ENCODE results near the gene PSMD12.
A peak's percentile ranks its signal among the peaks of the same experiment; 100 is the strongest.

PSMD12 gene

GRCh38 chr17:67377488-67378453 lies 11.4 kb upstream of the PSMD12 start:
- Mint-ChIP-seq H3K9me3 (no peaks in the 10 kb centered on the region), H3K27ac (peak overlapping the region; percentile 94), H3K36me3 (peaks cover 22% of the 10 kb centered on the region), H3K27me3 (no peaks in the 10 kb centered on the region), H3K4me1 (peaks cover 51% of the 10 kb centered on the region), H3K4me3 (peak overlapping the region; percentile 87)
- CTCF ChIA-PET: interaction anchor here (0.9 to 7.4 kb wide), 22 partner anchors 11 to 315 kb away, joined by 3 to 104 read pairs (median 4); no protein-coding TSS in a partner anchor
- peak; percentile 68 for DNase-seq

DNA sequence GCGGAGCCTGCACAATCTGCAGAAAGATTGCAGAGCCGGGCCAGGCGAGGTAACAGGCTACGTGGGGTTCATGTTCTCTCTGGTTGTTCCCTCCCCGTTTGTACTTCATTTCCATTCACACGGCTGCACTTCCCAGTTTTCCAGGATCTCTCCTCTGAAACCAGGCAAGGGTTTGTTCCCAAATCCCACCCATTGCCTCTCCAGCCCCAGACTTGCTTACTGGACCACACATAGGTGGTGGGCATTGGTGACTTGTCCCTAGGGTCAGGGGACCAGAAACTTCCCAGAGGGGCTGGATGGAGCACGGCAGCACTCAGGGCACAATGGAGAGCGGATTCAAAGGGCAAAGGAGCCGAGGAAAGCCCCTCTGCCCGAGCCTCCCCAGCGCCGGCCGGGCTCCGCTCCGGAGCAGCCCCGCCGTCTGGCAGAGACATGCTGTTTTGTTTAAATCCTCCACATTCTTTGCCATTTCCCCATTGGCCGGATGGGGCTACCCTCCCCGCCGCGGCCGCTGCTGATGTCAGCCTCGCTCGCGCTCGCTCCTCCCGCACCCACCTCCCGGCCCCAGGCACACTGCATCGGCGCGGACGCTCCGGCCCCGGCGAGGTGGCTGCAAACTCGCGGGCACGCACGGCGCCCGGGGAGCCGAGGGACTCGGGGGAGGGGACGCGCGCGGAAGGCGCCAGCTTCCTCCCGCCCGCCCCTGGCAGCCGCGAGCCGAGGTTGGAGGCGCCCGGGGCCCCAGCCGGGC lies 10.5 kb upstream of the PSMD12 start, which contains the start of gene PITPNC1:
TSS of gene PITPNC1 (plus strand) at position 545 of the 751 bp plus-strand sequence.
- peak within 1 kb of the TSS; percentile 87 for H3K4me3 Mint-ChIP-seq
- no peaks in the 10 kb centered on the region for H3K27me3 Mint-ChIP-seq
- peak within 1 kb of the TSS; percentile 96 for H3K27ac Mint-ChIP-seq
- no peaks in the 10 kb centered on the region for H3K9me3 Mint-ChIP-seq
- H3K4me1 Mint-ChIP-seq: peaks cover 46% of the 10 kb centered on the region
- DNase-seq: peak; percentile 92
- CTCF ChIA-PET: interaction anchor here (0.7 to 7.4 kb wide), 18 partner anchors 12 to 340 kb away, joined by 3 to 104 read pairs (median 9); no protein-coding TSS in a partner anchor
- peaks cover 17% of the 10 kb centered on the region for H3K36me3 Mint-ChIP-seq

DNA sequence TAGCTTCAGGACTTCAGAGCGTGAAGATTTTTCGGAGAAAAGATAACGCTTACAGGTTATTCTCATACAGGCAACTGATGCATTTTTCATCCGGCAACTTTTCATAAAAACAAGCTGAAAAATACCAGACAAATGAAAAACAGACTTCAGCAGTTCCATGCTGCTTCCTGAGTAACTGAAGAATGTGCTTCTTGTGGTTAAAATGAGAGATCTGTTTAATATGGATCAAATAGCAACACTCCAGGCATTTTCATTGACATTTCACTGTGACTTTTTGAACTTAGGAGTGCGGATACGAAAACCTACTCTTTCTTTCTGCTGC lies 10.0 kb upstream of the PSMD12 start:
- no peak for DNase-seq
- H3K27ac Mint-ChIP-seq: peak overlapping the region; percentile 96

GRCh38 chr17:67375716-67376115 lies 9.3 kb upstream of the PSMD12 start:
- Mint-ChIP-seq H3K4me1 (peaks cover 41% of the 10 kb centered on the region), H3K4me3 (peak overlapping the region; percentile 10), H3K27me3 (no peaks in the 10 kb centered on the region), H3K36me3 (peaks cover 13% of the 10 kb centered on the region), H3K27ac (no peak overlapping the region), H3K9me3 (no peaks in the 10 kb centered on the region)
- CTCF ChIA-PET: interaction anchor here (0.7 to 7.4 kb wide), 23 partner anchors 12 to 449 kb away, joined by 3 to 104 read pairs (median 5); no protein-coding TSS in a partner anchor
- DNase-seq: no peak

More for the DNA sequence above, 10.0 kb upstream of the PSMD12 start:
- H3K36me3 Mint-ChIP-seq: peaks cover 13% of the 10 kb centered on the region
- no peaks in the 10 kb centered on the region for H3K27me3 Mint-ChIP-seq
- H3K4me1 Mint-ChIP-seq: peaks cover 41% of the 10 kb centered on the region
- CTCF ChIA-PET: interaction anchor here (0.7 to 7.4 kb wide), 17 partner anchors 12 to 341 kb away, joined by 3 to 104 read pairs (median 10); no protein-coding TSS in a partner anchor
- peak overlapping the region; percentile 86 for H3K4me3 Mint-ChIP-seq
- no peaks in the 10 kb centered on the region for H3K9me3 Mint-ChIP-seq

GRCh38 chr17:67375054-67375427 lies 8.7 kb upstream of the PSMD12 start:
- H3K4me3 Mint-ChIP-seq: no peak overlapping the region
- H3K36me3 Mint-ChIP-seq: peaks cover 10% of the 10 kb centered on the region
- H3K27ac Mint-ChIP-seq: no peak overlapping the region
- CTCF ChIA-PET: interaction anchor here (0.6 to 7.4 kb wide), 28 partner anchors 11 to 584 kb away, joined by 3 to 104 read pairs (median 4); partner anchors contain the start of gene NOL11
- no peaks in the 10 kb centered on the region for H3K9me3 Mint-ChIP-seq
- peaks cover 36% of the 10 kb centered on the region for H3K4me1 Mint-ChIP-seq
- no peaks in the 10 kb centered on the region for H3K27me3 Mint-ChIP-seq
- no peak for DNase-seq

DNA sequence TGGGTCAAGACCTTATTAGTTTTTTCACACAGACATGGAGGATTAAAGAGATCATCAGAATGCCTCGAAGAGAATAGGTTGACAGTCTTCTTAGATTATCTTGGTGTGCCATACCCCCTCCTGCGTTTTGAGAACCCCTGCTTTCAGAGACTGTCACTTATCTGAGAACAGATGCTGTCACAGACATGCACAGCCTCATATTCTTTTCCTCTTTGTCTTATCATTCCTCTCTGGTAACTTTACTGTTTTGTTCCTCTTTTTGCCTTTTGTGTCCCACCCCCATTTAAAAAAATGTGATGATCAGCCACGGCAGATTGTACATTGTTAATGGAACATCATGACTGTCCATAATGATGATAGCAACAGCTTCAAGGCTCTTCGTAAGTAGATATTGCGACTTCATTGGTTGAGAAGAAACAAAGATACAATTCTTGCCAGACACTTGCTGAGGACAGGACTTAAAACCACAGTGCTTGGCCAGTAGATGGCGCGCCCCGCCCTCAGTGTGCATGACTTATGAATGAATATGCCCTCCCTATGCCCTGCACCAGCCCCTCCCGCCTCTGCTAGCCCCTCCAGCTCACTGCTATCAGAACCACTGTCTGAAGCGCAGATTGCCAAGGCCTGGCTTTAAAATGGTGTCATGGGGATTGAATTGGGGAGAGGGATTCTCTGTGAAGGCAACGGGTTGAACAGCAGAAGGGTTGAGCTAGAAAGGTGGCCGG lies 8.1 kb upstream of the PSMD12 start:
- peaks cover 35% of the 10 kb centered on the region for H3K4me1 Mint-ChIP-seq
- peak overlapping the region; percentile 46 for H3K4me3 Mint-ChIP-seq
- CTCF ChIA-PET: interaction anchor here (0.6 to 7.4 kb wide), 29 partner anchors 11 to 584 kb away, joined by 3 to 104 read pairs (median 4); partner anchors contain the start of gene NOL11
- H3K27ac Mint-ChIP-seq: peak overlapping the region; percentile 66
- H3K36me3 Mint-ChIP-seq: peaks cover 6% of the 10 kb centered on the region
- no peaks in the 10 kb centered on the region for H3K27me3 Mint-ChIP-seq
- peak; percentile 93 for DNase-seq
- H3K9me3 Mint-ChIP-seq: no peaks in the 10 kb centered on the region

GRCh38 chr17:67372751-67373150 lies 6.4 kb upstream of the PSMD12 start:
- H3K36me3 Mint-ChIP-seq: no peaks in the 10 kb centered on the region
- H3K9me3 Mint-ChIP-seq: no peaks in the 10 kb centered on the region
- no peak for DNase-seq
- CTCF ChIA-PET: interaction anchor here (0.6 to 2.1 kb wide), 5 partner anchors 13 to 652 kb away, joined by 3 to 7 read pairs (median 4); no protein-coding TSS in a partner anchor
- H3K4me3 Mint-ChIP-seq: no peak overlapping the region
- H3K27ac Mint-ChIP-seq: no peak overlapping the region
- no peaks in the 10 kb centered on the region for H3K27me3 Mint-ChIP-seq
- H3K4me1 Mint-ChIP-seq: peaks cover 32% of the 10 kb centered on the region

GRCh38 chr17:67369676-67370075 lies 3.3 kb upstream of the PSMD12 start:
- Mint-ChIP-seq H3K9me3 (no peaks in the 10 kb centered on the region), H3K4me3 (no peak overlapping the region), H3K27ac (no peak overlapping the region), H3K36me3 (peaks cover 10% of the 10 kb centered on the region), H3K27me3 (no peaks in the 10 kb centered on the region), H3K4me1 (peaks cover 34% of the 10 kb centered on the region)
- no peak for DNase-seq
- CTCF ChIA-PET: interaction anchor here (1.6 kb wide), 1 partner anchor 10 kb away, joined by 4 read pairs; no protein-coding TSS in a partner anchor

- Mint-ChIP-seq H3K9me3 (no peaks in the 10 kb centered on the region), H3K4me1 (peaks cover 57% of the 10 kb centered on the region), H3K27ac (peak overlapping the region; percentile 92), H3K36me3 (peaks cover 30% of the 10 kb centered on the region), H3K4me3 (peak overlapping the region; percentile 96), H3K27me3 (no peaks in the 10 kb centered on the region)
- DNase-seq: no peak
- CTCF ChIA-PET: interaction anchor here (0.6 to 4.7 kb wide), 3 partner anchors 10 to 110 kb away, joined by 3 to 33 read pairs (median 3); no protein-coding TSS in a partner anchor
Observed at GRCh38 chr17:67365738-67366192, 612 bp downstream of the PSMD12 start.

- no peak for DNase-seq
- Mint-ChIP-seq H3K27ac (peak overlapping the region; percentile 92), H3K9me3 (no peaks in the 10 kb centered on the region), H3K4me3 (peak overlapping the region; percentile 96), H3K36me3 (peaks cover 37% of the 10 kb centered on the region), H3K27me3 (no peaks in the 10 kb centered on the region), H3K4me1 (peaks cover 63% of the 10 kb centered on the region)
- CTCF ChIA-PET: interaction anchor here (0.6 to 4.7 kb wide), 2 partner anchors 10 to 43 kb away, joined by 3 to 33 read pairs; no protein-coding TSS in a partner anchor
Observed at GRCh38 chr17:67364847-67365737, 1.3 kb downstream of the PSMD12 start.

DNA sequence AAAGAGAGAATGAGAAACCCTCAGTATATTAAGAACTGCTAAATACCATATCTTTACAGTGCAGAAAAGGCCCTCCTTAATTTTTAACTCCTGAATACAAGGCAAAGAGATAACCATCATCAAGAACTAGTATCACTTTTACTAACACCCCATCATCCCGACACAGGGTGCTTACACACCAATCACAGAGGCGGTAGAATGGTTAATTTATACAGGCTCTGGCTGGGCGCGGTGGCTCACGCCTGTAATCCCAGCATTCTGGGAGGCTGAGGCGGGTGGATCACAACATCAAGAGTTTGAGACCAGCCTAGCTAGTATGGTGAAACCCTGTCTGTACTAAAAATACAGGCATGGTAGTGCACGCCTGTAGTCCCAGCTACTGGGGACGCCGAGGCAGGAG lies 4.2 kb downstream of the PSMD12 start:
- Mint-ChIP-seq H3K27me3 (no peaks in the 10 kb centered on the region), H3K4me1 (peaks cover 71% of the 10 kb centered on the region), H3K27ac (no peak overlapping the region), H3K36me3 (peaks cover 48% of the 10 kb centered on the region), H3K4me3 (no peak overlapping the region), H3K9me3 (no peaks in the 10 kb centered on the region)
- DNase-seq: no peak
- CTCF ChIA-PET: interaction anchor here (1.2 to 4.7 kb wide), 3 partner anchors 13 to 240 kb away, joined by 3 to 33 read pairs (median 3); no protein-coding TSS in a partner anchor

GRCh38 chr17:67360880-67361279 lies 5.5 kb downstream of the PSMD12 start:
- peaks cover 68% of the 10 kb centered on the region for H3K4me1 Mint-ChIP-seq
- CTCF ChIA-PET: interaction anchor here (1.0 to 1.6 kb wide), 2 partner anchors 15 to 241 kb away, joined by 3 read pairs; no protein-coding TSS in a partner anchor
- H3K36me3 Mint-ChIP-seq: peaks cover 52% of the 10 kb centered on the region
- H3K27ac Mint-ChIP-seq: peak overlapping the region; percentile 73
- DNase-seq: no peak
- no peaks in the 10 kb centered on the region for H3K9me3 Mint-ChIP-seq
- no peaks in the 10 kb centered on the region for H3K27me3 Mint-ChIP-seq
- H3K4me3 Mint-ChIP-seq: no peak overlapping the region
